Neural cell (in vitro differentiated cells): Measurements from ENCODE around the gene MSI2. TPM values are rescaled to one million over a fixed set of nuclear protein-coding genes. Genes with fewer than 3 reads are reported as not detected.

ENCODE experiments used
- H2AFZ ChIP-seq: fragments of 200-600, 300-800 bp; sonication (generic), shearing (Covaris generic); 2 replicates; pipeline ENCODE4 v1.6.0; 2014; ENCODE audit warnings: low read depth, mild to moderate bottlenecking, antibody characterized with exemption, low read length, moderate library complexity
- H3F3A ChIP-seq: fragments of 200-600 bp; shearing (Covaris generic); 2 replicates; pipeline ENCODE4 v1.6.1; 2016; ENCODE audit warnings: mild to moderate bottlenecking, moderate library complexity, mixed read lengths, antibody characterized with exemption, low read length; ENCODE audit not compliant: insufficient read depth, poor library complexity, severe bottlenecking
- H3K27ac ChIP-seq: fragments of 200-600, 300-800 bp; sonication (generic), shearing (Covaris generic); 2 replicates; pipeline ENCODE4 v1.5.1; 2014; ENCODE audit warnings: mild to moderate bottlenecking, low read length, moderate library complexity
- H3K27me3 ChIP-seq: fragments of 300-800, 200-600 bp; sonication (generic), shearing (Covaris generic); 2 replicates; pipeline ENCODE4 v1.6.0; 2014; ENCODE audit warnings: mild to moderate bottlenecking, low read depth, low read length, moderate library complexity; ENCODE audit not compliant: insufficient read depth
- H3K36me3 ChIP-seq: fragments of 300-800, 200-600 bp; sonication (generic), shearing (Covaris generic); 2 replicates; pipeline ENCODE4 v1.5.1; 2014; ENCODE audit warnings: mild to moderate bottlenecking, antibody characterized with exemption, low read length, moderate library complexity; ENCODE audit not compliant: insufficient read depth
- H3K4me2 ChIP-seq: fragments of 300-800, 200-600 bp; sonication (generic), shearing (Covaris generic); 2 replicates; pipeline ENCODE4 v1.6.0; 2014; ENCODE audit warnings: mild to moderate bottlenecking, low read length
- H3K4me3 ChIP-seq: fragments of 300-800, 200-600 bp; sonication (generic), shearing (Covaris generic); 2 replicates; pipeline ENCODE4 v1.5.1; 2014; ENCODE audit warnings: mild to moderate bottlenecking, low read length, moderate library complexity
- H3K79me2 ChIP-seq: fragments of 200-600 bp; shearing (Covaris generic); replicated peaks from 2 replicates; pipeline ENCODE4 v1.6.0; 2014; ENCODE audit warnings: mild to moderate bottlenecking, low read length, moderate library complexity; ENCODE audit not compliant: insufficient read depth
- H3K9ac ChIP-seq: fragments of 300-800, 200-600 bp; sonication (generic), shearing (Covaris generic); 2 replicates; pipeline ENCODE4 v1.6.1; 2016; ENCODE audit warnings: mild to moderate bottlenecking, low read length, mixed read lengths
- H3K9me2 ChIP-seq: fragments of 200-600 bp; shearing (Covaris generic); 2 replicates; pipeline ENCODE4 v1.6.1; 2016; ENCODE audit warnings: mild to moderate bottlenecking, low read length, mixed read lengths; ENCODE audit not compliant: insufficient read depth
- H3K9me3 ChIP-seq: fragments of 200-600, 300-800 bp; sonication (generic), shearing (Covaris generic); 2 replicates; pipeline ENCODE4 v1.6.1; 2016; ENCODE audit warnings: mild to moderate bottlenecking, mixed run types, low read length, moderate library complexity, mixed read lengths
- H4K20me1 ChIP-seq: fragments of 200-600 bp; shearing (Covaris generic); 2 replicates; pipeline ENCODE4 v1.6.1; 2016; ENCODE audit warnings: mild to moderate bottlenecking, mixed run types; ENCODE audit not compliant: insufficient read depth
- EP300 ChIP-seq: fragments of 450-650 bp; conservative IDR thresholded peaks from 2 replicates; pipeline ENCODE4 v1.6.1; 2014; ENCODE audit warnings: antibody characterized with exemption, mild to moderate bottlenecking, moderate library complexity; ENCODE audit not compliant: poor library complexity, severe bottlenecking
- EZH2 ChIP-seq: fragments of 200-600, 300-800 bp; shearing (Covaris generic), sonication (generic); IDR thresholded peaks from 2 replicates; pipeline ENCODE4 v1.6.1; 2014; ENCODE audit warnings: antibody characterized with exemption, low read length, borderline replicate concordance, mild to moderate bottlenecking; ENCODE audit not compliant: insufficient read depth, poor library complexity, severe bottlenecking
- MXI1 ChIP-seq: fragments of 450-650 bp; conservative IDR thresholded peaks from 2 replicates; pipeline ENCODE4 v1.6.1; 2014; ENCODE audit warnings: antibody characterized with exemption, mild to moderate bottlenecking; ENCODE audit not compliant: poor library complexity, severe bottlenecking
- POLR2AphosphoS5 ChIP-seq: IDR thresholded peaks from 2 replicates; pipeline ENCODE4 v1.6.1; 2012
- RAD21 ChIP-seq: fragments of 450-650 bp; conservative IDR thresholded peaks from 2 replicates; pipeline ENCODE4 v1.6.1; 2014; ENCODE audit warnings: antibody characterized with exemption, mild to moderate bottlenecking, moderate library complexity
- SMC3 ChIP-seq: fragments of 450-650 bp; conservative IDR thresholded peaks from 2 replicates; pipeline ENCODE4 v1.6.1; 2014; ENCODE audit warnings: antibody characterized with exemption, mild to moderate bottlenecking, moderate library complexity; ENCODE audit not compliant: poor library complexity
- TAF1 ChIP-seq: IDR thresholded peaks from 2 replicates; pipeline ENCODE4 v1.6.1; 2012; ENCODE audit warnings: low read depth
- polyA plus RNA-seq: library from polyadenylated mRNA; depleted of rRNA; stranded (reverse); fragments of >200 nt; gene quantifications from 2 replicates; pipeline ENCODE4 v1.2.3, GENCODE V29; 2014
- TF ChIP-seq, protein P1 (sequence below): fragments of 450-650 bp; IDR thresholded peaks from 2 replicates; pipeline ENCODE4 v1.5.1; 2014; ENCODE audit warnings: antibody characterized with exemption, mild to moderate bottlenecking, moderate library complexity; ENCODE audit not compliant: poor library complexity, severe bottlenecking
- TF ChIP-seq, protein P2 (sequence below): IDR thresholded peaks from 2 replicates; pipeline ENCODE4 v1.6.1; 2012; ENCODE audit warnings: borderline replicate concordance

Gene MSI2
- polyA plus RNA-seq, 1 donor from 2014 or later = 61.4 TPM

DNA sequence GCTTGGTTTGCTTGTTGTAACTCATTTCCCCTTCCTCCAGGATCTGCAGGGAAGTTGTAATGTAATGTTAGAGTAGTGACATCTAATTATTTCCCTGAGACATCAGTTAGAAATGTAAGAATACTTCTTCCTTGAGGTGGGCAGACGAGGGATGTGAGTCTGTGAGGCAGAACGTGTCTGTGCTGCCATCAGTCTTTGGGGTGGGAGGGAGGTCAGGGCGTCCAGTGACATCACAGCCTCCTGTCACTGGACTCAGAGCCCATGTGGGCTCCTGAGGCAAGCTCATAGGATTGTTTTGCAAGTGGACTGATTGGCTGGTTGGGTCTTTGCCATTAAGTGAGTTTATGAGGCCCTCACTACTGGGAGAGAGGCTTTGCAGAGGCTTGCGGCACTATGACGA, 300.0 kb downstream of the MSI2 start:
- no peaks in the 10 kb centered on the region for H3K27me3 ChIP-seq
- TF ChIP-seq SMC3 (no peak), MXI1 (no peak), EP300 (no peak), RAD21 (no peak), TAF1 (no peak), POLR2AphosphoS5 (no peak), EZH2 (no peak)
- TF ChIP-seq, protein P1, sequence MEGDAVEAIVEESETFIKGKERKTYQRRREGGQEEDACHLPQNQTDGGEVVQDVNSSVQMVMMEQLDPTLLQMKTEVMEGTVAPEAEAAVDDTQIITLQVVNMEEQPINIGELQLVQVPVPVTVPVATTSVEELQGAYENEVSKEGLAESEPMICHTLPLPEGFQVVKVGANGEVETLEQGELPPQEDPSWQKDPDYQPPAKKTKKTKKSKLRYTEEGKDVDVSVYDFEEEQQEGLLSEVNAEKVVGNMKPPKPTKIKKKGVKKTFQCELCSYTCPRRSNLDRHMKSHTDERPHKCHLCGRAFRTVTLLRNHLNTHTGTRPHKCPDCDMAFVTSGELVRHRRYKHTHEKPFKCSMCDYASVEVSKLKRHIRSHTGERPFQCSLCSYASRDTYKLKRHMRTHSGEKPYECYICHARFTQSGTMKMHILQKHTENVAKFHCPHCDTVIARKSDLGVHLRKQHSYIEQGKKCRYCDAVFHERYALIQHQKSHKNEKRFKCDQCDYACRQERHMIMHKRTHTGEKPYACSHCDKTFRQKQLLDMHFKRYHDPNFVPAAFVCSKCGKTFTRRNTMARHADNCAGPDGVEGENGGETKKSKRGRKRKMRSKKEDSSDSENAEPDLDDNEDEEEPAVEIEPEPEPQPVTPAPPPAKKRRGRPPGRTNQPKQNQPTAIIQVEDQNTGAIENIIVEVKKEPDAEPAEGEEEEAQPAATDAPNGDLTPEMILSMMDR = no peak
- TF ChIP-seq, protein P2, sequence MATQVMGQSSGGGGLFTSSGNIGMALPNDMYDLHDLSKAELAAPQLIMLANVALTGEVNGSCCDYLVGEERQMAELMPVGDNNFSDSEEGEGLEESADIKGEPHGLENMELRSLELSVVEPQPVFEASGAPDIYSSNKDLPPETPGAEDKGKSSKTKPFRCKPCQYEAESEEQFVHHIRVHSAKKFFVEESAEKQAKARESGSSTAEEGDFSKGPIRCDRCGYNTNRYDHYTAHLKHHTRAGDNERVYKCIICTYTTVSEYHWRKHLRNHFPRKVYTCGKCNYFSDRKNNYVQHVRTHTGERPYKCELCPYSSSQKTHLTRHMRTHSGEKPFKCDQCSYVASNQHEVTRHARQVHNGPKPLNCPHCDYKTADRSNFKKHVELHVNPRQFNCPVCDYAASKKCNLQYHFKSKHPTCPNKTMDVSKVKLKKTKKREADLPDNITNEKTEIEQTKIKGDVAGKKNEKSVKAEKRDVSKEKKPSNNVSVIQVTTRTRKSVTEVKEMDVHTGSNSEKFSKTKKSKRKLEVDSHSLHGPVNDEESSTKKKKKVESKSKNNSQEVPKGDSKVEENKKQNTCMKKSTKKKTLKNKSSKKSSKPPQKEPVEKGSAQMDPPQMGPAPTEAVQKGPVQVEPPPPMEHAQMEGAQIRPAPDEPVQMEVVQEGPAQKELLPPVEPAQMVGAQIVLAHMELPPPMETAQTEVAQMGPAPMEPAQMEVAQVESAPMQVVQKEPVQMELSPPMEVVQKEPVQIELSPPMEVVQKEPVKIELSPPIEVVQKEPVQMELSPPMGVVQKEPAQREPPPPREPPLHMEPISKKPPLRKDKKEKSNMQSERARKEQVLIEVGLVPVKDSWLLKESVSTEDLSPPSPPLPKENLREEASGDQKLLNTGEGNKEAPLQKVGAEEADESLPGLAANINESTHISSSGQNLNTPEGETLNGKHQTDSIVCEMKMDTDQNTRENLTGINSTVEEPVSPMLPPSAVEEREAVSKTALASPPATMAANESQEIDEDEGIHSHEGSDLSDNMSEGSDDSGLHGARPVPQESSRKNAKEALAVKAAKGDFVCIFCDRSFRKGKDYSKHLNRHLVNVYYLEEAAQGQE = no peak

DNA sequence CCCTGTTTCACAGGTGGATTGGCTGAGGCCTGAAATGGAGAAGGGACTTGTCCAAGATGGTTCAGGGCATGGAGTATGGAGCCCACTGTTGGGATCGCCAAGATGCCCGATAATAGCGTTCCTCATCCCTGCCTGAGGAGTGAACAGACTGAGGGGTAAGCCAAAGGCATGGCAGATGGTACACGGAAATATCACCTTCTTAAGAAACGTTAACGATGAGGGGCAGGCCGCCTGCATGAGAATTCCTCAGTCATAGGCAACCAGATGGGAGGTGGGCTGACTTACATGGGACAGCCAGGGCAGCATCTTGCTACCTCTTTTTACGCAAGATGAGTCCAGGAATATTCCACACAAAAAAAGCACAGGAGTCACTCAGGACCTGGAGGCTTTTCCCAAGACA, 300.7 kb downstream of the MSI2 start:
- Histone ChIP-seq H3K9ac (no peak overlapping the region), H3K4me2 (no peak overlapping the region), H3K36me3 (no peaks in the 10 kb centered on the region), H3K9me2 (no peaks in the 10 kb centered on the region), H3K27ac (peak overlapping the region; percentile 9), H3K27me3 (no peaks in the 10 kb centered on the region), H4K20me1 (no peaks in the 10 kb centered on the region), H3F3A (peaks cover 4% of the 10 kb centered on the region), H2AFZ (no peak overlapping the region), H3K79me2 (peaks cover 30% of the 10 kb centered on the region), H3K4me3 (peak overlapping the region; percentile 26), H3K9me3 (no peaks in the 10 kb centered on the region)
- TF ChIP-seq, protein P2 = no peak
- no peak for TF ChIP-seq EP300
- TF ChIP-seq, protein P1 = no peak
- TF ChIP-seq TAF1 = no peak
- no peak for TF ChIP-seq EZH2
- TF ChIP-seq POLR2AphosphoS5 = no peak
- no peak for TF ChIP-seq RAD21
- TF ChIP-seq SMC3 = no peak
- TF ChIP-seq MXI1 = no peak

More for the DNA sequence above, 300.0 kb downstream of the MSI2 start:
- no peak overlapping the region for H3K4me3 ChIP-seq
- peaks cover 34% of the 10 kb centered on the region for H3K79me2 ChIP-seq
- no peak overlapping the region for H3K9ac ChIP-seq
- no peaks in the 10 kb centered on the region for H3K9me2 ChIP-seq
- no peaks in the 10 kb centered on the region for H3K9me3 ChIP-seq
- H3K27ac ChIP-seq = peak overlapping the region; percentile 24
- H3K36me3 ChIP-seq = no peaks in the 10 kb centered on the region
- H4K20me1 ChIP-seq = no peaks in the 10 kb centered on the region
- H2AFZ ChIP-seq = no peak overlapping the region
- H3F3A ChIP-seq = peaks cover 4% of the 10 kb centered on the region
- no peak overlapping the region for H3K4me2 ChIP-seq
